Urinary bladder (tissue), 4 donors: ENCODE data around the gene TBPL1. TPM values are rescaled to one million over a fixed set of nuclear protein-coding genes. Genes with fewer than 3 reads are reported as not detected.
A peak's percentile ranks its signal among the peaks of the same experiment; 100 is the strongest.
"Not testable (repeated sequence)": the region's sequence is repeated elsewhere in the genome, so short reads cannot be mapped to it uniquely, and the experiment has no call there.

Source experiments
- DNase-seq: peaks from one replicate; pipeline ENCODE4 v3.0.0-alpha.2; 2015; ENCODE audit errors: extremely low spot score
- H3K27ac ChIP-seq: one replicate; pipeline ENCODE4 v1.5.1; 2013; ENCODE audit warnings: low read depth, mild to moderate bottlenecking, moderate library complexity
- H3K36me3 ChIP-seq: one replicate; pipeline ENCODE4 v1.6.1; 2013; ENCODE audit warnings: mild to moderate bottlenecking, moderate library complexity; ENCODE audit not compliant: insufficient read depth
- H3K4me1 ChIP-seq: one replicate; pipeline ENCODE4 v1.6.1; 2013; ENCODE audit warnings: mild to moderate bottlenecking, moderate library complexity; ENCODE audit not compliant: insufficient read depth
- H3K4me3 ChIP-seq: one replicate; pipeline ENCODE4 v1.5.1; 2013; ENCODE audit warnings: low read depth, low read length
- WGBS: extraction: QIAGEN DNeasy Blood & Tissue Kit; methylation state at CpG from one replicate; pipeline ENCODE4 v1.1.7; 2013; 5-methylcytosine and 5-hydroxymethylcytosine counted together
- polyA plus RNA-seq: library from polyadenylated mRNA; stranded (reverse); fragments of 200-250 nt; gene quantifications from one replicate; pipeline ENCODE4 v1.2.3, GENCODE V29; 2013
- total RNA-seq: library from RNA; depleted of rRNA; stranded (reverse); fragments of >200 nt; gene quantifications from one replicate; pipeline ENCODE4 v1.2.3, GENCODE V29; 2014
- donor health status: healthy with polysubstance abuse.
- donor health status: healthy.

The TBPL1 gene
- total and polyA plus RNA-seq, 2 donors: 30.4 to 39.7 TPM

DNA sequence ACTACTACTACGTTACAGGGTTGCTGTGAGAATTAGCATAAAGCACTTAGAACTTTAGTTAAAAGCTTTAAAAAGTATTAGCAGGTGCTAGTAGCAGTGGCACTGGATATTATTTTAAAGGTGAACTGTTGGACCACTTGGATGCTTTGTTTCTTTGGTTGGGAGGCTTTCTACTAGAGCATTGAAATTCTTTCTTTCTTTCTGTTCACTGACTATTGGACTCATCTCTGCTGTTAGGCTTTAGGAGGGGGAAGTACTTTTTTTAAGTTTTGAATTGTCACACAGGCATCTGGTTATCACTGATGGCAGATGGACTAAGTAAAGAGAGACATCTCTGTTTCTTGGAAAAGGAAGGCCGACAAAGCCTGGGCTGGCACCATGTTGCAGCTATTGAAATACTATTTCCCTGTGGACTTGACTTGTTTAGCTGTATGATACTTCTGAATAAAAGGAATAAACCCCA, 4.8 kb downstream of the TBPL1 start:
- Histone ChIP-seq H3K4me3 (no peak overlapping the region), H3K4me1 (no peaks in the 10 kb centered on the region), H3K27ac (peak overlapping the region; percentile 10), H3K36me3 (no peaks in the 10 kb centered on the region)
- DNase-seq: no peak
- 81% methylated on average over 2 of the region's 2 CpGs for WGBS

DNA sequence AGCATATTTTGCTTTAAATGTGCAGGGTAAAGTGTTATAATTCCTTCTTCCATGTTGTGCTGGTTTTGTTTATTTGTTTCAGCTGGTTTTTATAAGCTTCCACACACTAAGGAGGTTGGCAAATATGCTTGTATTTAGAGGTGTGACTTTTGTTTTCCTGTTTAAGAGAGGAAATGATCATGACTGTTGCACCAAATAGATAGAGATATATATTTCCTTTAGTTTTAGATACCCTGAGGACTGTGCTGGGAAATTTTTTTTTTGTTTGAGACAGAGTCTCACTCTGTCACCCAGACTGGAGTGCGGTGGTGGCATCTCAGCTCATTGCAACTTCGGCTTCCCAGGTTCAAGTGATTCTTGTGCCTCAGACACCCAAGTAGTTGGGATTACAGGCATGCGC, 5.8 kb downstream of the TBPL1 start:
- Histone ChIP-seq H3K4me3 (no peak overlapping the region), H3K27ac (no peak overlapping the region), H3K4me1 (no peaks in the 10 kb centered on the region), H3K36me3 (no peaks in the 10 kb centered on the region)
- DNase-seq: no peak
- WGBS: 90% methylated on average over 3 of the region's 3 CpGs

DNA sequence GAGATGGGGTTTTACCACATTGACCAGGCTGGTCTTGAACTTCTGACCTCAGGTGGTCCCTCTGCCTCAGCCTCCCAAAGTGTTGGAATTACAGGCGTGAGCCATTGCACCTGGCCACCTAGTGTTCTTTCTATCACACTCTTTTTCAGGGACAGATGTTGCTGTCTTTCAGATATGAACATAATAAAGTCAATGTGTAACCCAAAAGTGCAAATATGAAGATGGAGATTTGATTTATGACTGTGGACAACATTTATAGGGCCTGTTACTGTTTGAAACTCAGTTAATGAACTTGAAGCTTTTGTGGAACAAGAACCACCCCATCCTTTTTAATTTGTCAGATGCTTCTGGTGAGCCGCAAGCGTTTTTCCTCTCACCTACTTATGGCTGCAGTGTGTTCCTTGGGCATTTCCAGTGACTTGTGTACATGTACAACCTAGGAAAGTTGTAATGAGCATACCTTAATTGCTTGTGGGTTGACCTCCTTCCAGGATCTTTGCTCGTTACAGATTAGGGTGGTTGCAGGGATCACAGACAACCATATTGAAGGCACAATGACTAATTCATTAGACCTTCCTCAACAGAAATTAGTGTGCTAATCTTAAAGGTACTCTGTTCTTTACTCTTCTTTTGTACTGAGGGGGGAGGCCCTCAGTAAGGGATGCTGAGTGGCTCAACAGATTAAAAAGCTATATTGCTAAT, 6.8 kb downstream of the TBPL1 start:
- Histone ChIP-seq H3K4me3 (no peak overlapping the region), H3K27ac (no peak overlapping the region), H3K4me1 (no peaks in the 10 kb centered on the region), H3K36me3 (no peaks in the 10 kb centered on the region)
- 92% methylated on average over 4 of the region's 4 CpGs for WGBS
- no peak for DNase-seq

DNA sequence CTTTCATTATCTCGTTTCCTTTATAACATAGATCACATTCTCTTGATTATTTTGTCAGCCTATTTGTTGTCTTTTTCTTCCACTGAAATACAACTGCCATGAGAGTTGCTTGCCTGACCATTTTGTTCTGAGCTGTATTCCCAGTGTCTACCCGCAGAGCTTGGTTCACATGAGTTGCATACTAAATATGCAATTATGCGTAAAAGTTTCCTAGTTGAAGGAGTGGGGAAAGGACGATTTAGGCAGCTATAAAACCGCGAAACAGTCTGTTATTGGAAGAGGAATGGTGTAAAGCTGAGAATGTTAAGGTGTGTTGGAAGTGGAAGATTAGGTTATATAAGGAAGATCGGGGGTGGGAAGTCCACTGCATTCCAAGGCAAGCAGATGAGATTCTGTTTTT, 8.8 kb downstream of the TBPL1 start:
- Histone ChIP-seq H3K36me3 (no peaks in the 10 kb centered on the region), H3K27ac (no peak overlapping the region), H3K4me3 (no peak overlapping the region), H3K4me1 (peaks cover 2% of the 10 kb centered on the region)
- DNase-seq: no peak
- WGBS: 92% methylated on average over 7 of the region's 7 CpGs

DNA sequence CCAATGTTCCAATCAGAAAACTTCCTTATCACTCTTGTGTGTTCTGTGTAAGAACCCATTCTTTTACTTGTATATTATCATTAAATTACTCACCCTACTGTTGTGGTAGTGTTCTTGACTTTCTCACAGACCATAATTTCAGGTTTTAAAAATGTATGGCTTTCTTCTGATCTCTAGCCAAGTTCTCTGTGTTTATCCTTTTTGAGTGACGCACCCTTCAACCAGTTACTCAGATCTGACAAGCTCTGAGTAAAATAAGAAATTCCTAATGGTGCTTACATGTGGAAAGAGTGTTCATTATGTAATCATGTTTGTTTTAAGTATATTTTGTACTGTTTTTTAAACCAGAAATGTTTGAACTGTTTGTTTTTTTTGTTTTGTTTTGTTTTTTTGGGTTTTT, 11.0 kb downstream of the TBPL1 start:
- Histone ChIP-seq H3K27ac (no peak overlapping the region), H3K36me3 (no peaks in the 10 kb centered on the region), H3K4me1 (peaks cover 2% of the 10 kb centered on the region), H3K4me3 (no peak overlapping the region)
- 89% methylated on average over 1 of the region's 1 CpG for WGBS
- DNase-seq: no peak

DNA sequence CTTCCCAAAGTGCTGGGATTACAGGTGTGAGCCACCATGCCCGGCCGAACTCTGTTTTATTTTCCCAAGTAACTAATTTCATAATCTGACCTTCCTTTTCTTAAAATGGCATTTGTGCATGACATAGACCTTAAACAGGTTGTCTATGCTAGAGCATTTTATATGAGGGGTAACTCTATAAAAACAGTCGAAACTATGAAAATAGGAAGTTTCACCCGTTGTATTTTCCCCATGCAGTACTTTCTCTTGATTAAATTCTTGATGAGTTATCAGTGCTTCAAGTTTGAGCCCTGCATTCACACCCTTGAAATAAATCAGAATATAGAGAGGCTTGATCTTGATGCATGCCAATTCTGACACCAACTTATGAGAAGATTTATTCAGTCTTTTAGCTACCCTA, 11.7 kb downstream of the TBPL1 start:
- Histone ChIP-seq H3K4me1 (peaks cover 2% of the 10 kb centered on the region), H3K27ac (no peak overlapping the region), H3K4me3 (no peak overlapping the region), H3K36me3 (no peaks in the 10 kb centered on the region)
- WGBS: 91% methylated on average over 4 of the region's 4 CpGs
- DNase-seq: no peak

DNA sequence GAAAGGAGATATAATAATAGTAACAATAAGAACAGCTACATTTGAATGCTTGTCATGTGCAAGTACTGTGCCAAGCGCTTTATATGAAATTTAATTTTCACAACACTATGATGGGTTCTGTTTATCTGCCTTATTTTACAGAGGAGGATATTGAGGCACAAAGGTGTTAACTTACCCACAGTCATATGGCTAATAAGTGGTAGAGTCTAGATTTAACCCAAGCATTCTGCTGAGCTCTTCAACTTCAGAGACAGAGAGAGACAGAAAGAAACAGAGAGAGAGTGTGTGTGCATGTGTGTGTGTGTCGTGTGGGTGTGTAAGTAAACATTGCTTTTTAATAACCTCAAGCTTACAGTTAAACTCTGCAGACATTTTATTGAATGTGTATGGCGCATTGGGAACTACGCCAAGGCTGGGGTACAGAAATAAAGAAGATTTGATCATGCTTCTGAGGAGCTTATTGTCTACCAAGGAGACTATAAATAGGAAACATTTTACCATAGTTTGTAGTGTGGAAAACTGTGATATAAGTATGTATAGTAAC, 12.9 kb downstream of the TBPL1 start:
- Histone ChIP-seq H3K27ac (no peak overlapping the region), H3K36me3 (no peaks in the 10 kb centered on the region), H3K4me1 (peaks cover 2% of the 10 kb centered on the region), H3K4me3 (no peak overlapping the region)
- no peak for DNase-seq
- WGBS: 74% methylated on average over 4 of the region's 4 CpGs

DNA sequence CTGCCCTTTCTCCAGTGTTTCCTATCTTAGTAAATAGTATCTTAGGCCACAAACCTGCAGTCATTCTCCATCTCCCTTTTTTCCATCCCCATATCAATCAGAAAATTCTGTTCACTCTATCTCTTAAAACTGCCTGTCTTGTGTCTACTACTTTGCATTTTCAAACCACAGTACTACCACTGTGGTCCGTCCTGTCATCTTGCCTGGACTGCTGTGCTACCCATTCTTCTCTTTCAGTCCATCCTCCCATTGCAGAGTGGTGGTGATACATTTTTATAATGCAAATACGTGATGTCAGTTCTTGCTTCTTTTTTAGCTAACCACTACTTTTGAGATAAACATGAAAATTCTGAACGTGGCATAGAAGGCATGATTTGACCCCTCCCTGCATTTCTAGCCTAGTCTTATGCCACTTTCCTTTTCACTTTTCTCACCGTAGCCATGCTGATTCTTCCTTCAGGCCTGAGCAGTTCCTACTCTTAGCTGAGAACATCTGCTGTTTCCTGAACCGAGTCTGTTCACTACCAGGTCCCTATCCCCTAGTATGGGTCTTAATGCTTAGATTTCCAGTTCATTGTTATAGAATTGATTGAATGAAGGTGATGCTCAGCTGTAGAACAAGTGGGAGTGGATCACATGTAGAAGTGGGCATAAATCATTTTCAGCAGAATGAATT, 13.8 kb downstream of the TBPL1 start:
- no peak for DNase-seq
- Histone ChIP-seq H3K36me3 (no peaks in the 10 kb centered on the region), H3K27ac (no peak overlapping the region), H3K4me1 (peaks cover 2% of the 10 kb centered on the region), H3K4me3 (no peak overlapping the region)
- WGBS: 82% methylated on average over 5 of the region's 5 CpGs

DNA sequence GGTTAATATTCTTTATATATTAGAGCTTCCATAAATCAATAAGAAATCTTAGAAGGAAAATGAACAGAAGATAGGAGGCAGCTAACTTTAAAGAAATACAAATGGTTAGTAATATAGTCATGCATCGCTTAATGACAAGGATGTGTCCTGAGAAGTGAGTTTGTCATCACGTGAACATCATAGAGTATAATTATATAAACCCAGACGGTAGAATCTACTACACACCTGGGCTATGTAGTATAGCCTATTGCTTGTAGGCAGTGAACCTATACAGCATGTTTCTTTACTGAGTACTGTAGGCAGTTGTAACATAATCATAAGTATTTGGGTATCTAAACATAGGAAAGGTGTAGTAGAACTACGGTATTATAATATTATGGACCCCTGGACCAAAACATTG, 14.3 kb downstream of the TBPL1 start:
- Histone ChIP-seq H3K27ac (no peak overlapping the region), H3K36me3 (no peaks in the 10 kb centered on the region), H3K4me1 (peaks cover 2% of the 10 kb centered on the region), H3K4me3 (no peak overlapping the region)
- DNase-seq: no peak
- WGBS: 94% methylated on average over 4 of the region's 4 CpGs

DNA sequence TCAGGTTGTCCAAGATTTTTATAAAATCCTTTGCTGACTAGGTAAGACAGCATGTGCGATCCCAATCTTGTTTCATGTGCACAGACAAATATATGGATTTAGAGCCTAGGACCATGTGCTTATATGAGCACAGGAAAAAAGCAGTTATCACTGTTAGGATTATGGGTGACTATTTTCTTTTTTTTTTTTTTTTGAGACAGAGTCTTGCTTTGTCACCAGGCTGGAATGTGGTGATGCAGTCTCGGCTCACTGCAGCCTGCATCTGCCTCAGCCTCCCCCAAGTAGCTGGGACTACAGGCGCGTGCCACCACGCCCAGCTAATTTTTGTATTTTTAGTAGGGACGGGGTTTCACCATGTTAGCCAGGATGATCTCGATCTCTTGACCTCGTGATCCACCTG, 14.8 kb downstream of the TBPL1 start:
- not testable (repeated sequence) for H3K36me3 ChIP-seq, H3K4me1 ChIP-seq, H3K4me3 ChIP-seq, H3K27ac ChIP-seq, DNase-seq
- 87% methylated on average over 8 of the region's 8 CpGs for WGBS

DNA sequence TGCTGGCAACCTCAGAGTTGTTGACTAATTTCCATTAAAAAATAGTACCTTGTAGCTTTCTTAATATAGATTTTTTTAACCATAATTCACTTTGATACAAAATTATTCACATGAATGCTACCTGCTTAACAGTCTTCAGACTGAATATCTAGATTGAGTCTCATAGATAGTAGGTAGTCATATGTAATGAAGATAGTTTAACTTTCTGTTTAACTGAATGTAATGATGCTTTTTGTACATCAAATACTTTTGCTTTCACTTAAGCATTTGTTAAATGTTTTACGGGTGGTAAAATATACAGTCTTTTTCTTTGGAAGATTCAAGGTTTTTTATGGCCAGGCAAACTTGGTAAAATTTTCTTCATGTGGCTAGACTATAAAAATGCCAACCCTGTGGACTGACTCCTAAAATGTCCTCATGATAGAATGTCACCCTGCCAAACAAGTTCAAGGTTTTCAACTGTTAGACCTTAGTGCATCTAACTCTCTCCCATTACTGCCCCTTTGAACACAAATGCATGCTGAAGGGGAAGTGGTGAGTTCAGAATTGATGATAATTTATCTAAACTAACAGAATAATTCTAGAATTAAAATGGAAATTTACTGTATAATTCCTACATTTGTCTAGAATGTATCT, 16.4 kb downstream of the TBPL1 start:
- Histone ChIP-seq H3K4me3 (no peak overlapping the region), H3K36me3 (no peaks in the 10 kb centered on the region), H3K4me1 (peaks cover 2% of the 10 kb centered on the region), H3K27ac (no peak overlapping the region)
- DNase-seq: no peak
- WGBS: 80% methylated on average over 1 of the region's 1 CpG

DNA sequence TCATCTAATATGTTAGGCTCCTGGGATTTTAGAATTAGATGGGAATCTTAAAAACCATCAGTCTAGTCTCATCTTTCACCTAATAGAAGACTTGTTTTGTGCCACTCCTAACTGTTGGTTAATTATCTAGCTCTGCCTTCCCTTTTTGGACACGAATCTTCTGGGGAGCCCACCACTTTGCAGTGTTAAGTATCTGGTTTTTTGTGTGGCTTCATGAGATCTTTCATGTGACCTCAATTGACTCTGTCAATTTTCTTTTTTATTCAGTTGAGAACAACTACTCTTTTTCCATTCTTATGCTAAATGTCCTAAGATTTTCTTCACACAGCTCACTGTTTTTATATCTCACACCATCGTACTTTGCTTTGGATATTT, 16.9 kb downstream of the TBPL1 start:
- WGBS: 77% methylated on average over 2 of the region's 2 CpGs
- Histone ChIP-seq H3K4me3 (no peak overlapping the region), H3K36me3 (no peaks in the 10 kb centered on the region), H3K4me1 (peaks cover 2% of the 10 kb centered on the region), H3K27ac (no peak overlapping the region)
- no peak for DNase-seq

DNA sequence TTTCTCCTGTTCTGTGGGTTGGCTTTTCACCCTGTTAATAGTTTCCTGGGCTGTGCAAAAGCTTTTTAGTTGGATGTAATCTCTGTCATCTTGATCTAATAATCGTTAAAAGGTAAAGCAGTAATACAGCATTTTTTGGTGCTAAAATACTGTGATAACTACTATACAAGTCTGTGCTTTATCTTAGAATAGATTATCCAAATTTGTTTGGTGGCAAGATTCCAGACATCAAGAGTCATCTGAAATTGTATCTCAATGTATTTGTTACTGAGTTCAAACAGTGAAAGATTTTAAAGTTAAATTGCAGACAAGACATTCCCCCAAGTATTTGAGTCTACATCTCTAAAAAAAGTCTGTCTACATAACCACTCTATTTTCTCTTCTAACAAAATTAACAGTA, 18.8 kb downstream of the TBPL1 start:
- no peaks in the 10 kb centered on the region for H3K4me1 ChIP-seq
- H3K36me3 ChIP-seq: no peaks in the 10 kb centered on the region
- H3K27ac ChIP-seq: no peak overlapping the region
- DNase-seq: no peak
- WGBS: 60% methylated on average over 1 of the region's 1 CpG
- no peak overlapping the region for H3K4me3 ChIP-seq

DNA sequence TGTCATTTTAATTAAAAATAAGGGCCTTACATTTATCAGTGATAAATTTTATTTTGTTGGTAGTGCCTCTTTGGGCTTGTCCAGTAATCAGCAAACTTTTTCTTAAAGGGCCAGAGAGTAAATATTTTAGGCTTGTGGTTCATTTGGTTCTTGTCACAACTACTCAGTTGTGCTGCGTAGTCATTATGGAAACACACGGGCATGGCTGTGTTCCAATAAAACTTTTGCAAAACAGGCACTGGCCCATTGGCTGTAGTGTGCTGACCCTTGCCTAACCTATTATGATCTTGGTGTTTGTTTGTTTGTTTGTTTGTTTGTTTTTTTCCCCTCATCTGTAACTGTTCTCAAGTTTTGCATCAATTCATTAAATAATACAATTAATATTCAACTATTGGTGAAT, 19.4 kb downstream of the TBPL1 start:
- no peaks in the 10 kb centered on the region for H3K36me3 ChIP-seq
- 64% methylated on average over 2 of the region's 2 CpGs for WGBS

More for the DNA sequence above, 19.4 kb downstream of the TBPL1 start:
- no peak overlapping the region for H3K27ac ChIP-seq
- H3K4me1 ChIP-seq: no peaks in the 10 kb centered on the region
- H3K4me3 ChIP-seq: no peak overlapping the region
- DNase-seq: no peak
